Ureter (tissue), 1 donor: ENCODE measurements around the gene CPSF4L. TPM values are rescaled to one million over a fixed set of nuclear protein-coding genes. Genes with fewer than 3 reads are reported as not detected.
"Not testable (repeated sequence)": the region's sequence is repeated elsewhere in the genome, so short reads cannot be mapped to it uniquely, and the experiment has no call there.

Source experiments
- DNase-seq: peaks from one replicate; pipeline ENCODE4 v3.0.0-alpha.2; 2020; ENCODE audit warnings: low spot score
- total RNA-seq: library from RNA; stranded (reverse); gene quantifications from one replicate; pipeline ENCODE4 v1.2.4, GENCODE V29; 2023
- donor health status: DM: yes; HTN: yes; CAD: no.

The CPSF4L gene, protein sequence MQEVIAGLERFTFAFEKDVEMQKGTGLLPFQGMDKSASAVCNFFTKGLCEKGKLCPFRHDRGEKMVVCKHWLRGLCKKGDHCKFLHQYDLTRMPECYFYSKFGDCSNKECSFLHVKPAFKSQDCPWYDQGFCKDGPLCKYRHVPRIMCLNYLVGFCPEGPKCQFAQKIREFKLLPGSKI
- total RNA-seq = not detected

DNA sequence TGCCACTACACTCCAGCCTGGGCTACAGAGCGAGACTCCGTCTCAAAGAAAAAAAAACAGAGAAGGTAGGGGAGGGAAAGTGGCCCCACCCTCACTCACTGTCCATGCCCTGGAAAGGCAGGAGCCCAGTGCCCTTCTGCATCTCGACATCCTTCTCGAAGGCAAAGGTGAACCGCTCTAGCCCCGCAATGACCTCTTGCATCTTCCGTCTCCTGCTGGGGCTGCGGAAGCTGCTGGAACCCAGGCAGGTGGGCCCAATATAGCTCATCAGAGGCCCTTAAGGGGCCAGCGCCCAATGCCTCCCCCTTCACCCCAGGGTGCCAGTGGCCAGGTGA, at the start of gene CPSF4L:
TSS of gene CPSF4L (minus strand) at position 264 of the 335 bp plus-strand sequence. CDS start at position 202, 62 bp downstream.
- DNase-seq = no peak

DNA sequence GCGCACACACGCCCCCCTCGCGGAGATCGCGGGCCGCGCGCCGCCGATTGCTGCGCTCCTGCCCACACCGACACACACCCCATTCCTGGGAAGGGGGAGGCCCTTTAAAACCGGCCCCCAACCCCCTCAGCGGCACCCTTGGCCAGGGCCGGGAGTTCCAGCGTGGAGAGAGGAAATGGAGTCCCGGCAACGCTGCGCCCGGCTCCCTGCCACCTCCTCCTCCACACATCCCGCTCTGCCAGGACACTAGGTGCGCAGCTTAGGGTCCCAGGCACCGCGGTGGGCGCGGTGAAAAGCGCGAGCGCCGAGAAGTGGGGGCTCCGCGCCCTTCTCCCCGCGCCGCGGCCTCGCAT, 49.7 kb upstream of the CPSF4L start:
- peak; percentile 75 for DNase-seq

DNA sequence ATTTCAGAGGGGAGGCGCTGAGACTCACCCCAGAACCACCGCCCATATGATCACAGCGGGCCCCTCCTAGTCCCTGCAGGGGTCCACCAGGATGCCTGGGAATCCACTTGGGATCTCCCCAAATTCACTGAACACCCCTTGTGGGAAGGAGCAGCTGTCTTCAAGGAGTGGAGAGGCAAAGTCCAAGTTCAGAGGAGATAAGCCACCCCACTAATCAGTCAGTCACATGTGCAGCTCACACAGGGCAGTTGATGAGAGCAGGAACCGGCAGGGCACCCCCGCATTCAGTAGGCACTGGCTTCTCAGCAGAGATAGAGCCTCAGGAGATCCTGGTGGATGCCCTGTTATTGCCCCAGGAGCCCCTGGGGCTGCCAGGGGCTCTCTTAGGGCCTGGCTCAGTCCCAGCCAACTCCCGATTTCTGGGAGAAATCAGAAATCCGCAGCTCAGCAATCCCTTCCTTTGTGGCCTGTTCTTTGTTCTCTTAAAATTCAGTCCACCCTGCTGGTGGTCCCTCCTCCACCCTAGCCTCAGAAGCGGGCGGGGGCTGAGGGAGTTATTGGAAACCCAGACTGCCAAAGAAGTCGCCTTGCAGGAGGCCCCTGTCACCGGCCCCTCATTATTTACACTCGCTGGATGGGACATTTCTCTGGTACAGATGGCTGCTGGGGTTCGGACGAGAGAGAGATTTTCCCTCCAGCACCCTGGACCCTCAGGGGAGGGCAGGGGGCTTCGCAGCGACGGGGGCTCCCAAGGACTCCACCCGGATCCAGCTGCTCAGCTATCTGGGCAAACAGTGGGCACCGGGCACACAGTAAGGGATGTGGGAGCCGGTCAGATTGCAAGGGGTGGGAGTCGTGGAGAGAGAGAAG, 48.3 kb upstream of the CPSF4L start:
- no peak for DNase-seq

DNA sequence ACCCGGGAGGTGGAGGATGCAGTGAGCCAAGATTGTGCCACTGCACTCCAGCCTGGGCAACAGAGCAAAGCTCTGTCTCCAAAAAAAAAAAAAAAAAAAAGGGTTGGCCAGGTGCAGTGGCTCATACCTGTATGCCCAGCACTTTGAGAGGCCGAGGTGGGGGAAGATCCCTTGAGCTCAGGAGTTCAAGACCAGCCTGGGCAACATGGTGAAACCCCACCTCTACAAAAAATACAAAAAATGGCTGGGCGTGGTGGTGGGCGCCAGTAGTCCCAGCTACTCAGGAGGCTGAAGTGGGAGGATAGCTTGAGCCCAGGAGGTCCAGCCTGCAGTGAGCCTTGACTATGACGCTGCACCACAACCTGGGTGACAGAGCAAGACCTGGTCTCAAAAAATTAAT, 47.3 kb upstream of the CPSF4L start:
- DNase-seq = not testable (repeated sequence)

DNA sequence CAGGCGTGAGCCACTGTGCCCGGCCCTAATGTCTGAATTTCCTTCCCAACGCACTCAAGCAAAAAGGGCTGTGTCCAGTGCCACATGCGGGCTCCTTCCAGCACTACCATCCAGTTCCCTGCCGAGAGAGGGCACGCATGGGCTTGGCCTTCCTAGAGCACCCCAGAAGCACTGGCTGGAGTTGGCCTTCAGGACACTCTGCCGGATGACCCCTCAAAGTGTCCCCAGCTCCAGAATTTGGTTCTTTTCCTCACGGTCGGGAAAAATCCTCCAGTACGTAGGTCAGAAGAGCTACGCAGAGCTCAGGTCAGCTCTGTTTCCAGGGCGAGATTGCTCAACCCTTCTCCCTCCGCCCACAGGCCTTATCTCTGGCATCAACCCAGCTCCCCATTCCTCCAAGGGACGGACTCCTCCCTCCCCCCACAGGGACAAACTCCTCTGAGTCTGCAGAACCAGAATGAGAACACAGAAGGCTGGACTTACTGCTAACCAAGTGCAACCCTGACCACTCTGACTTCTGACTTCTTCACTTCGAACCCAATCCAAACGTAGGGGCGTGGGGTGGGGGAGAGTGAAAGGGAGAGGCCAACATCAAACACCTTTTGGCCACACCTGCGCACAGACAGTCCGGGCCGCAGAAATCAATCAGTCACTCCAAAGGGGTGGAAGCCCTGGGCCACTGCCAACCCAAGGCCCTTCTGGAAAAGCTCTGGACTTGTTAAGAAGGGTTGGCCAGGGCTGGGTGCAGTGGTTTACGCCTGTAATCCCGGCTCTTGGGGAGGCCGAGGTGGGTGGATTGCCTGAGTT, 46.5 kb upstream of the CPSF4L start:
- DNase-seq = peak; percentile 97

DNA sequence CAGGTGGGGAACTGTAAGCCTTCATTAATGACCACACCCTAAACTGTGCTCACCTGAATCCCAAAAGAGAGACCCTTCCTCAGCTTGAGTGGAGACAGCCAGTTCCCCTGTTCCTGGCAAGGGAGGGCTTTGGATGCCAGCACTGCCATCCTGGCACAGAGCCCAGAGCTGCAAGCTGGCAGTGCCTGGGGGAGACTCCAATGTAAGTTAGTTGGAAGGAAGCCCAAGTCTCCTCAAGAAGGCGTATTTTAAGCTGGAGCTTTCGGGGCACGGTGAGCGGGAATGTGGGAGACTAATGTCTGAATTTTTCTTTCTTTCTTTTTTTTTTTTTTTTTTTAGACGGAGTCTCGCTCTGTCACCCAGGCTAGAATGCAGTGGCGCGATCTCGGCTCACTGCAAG, 45.5 kb upstream of the CPSF4L start:
- no peak for DNase-seq

DNA sequence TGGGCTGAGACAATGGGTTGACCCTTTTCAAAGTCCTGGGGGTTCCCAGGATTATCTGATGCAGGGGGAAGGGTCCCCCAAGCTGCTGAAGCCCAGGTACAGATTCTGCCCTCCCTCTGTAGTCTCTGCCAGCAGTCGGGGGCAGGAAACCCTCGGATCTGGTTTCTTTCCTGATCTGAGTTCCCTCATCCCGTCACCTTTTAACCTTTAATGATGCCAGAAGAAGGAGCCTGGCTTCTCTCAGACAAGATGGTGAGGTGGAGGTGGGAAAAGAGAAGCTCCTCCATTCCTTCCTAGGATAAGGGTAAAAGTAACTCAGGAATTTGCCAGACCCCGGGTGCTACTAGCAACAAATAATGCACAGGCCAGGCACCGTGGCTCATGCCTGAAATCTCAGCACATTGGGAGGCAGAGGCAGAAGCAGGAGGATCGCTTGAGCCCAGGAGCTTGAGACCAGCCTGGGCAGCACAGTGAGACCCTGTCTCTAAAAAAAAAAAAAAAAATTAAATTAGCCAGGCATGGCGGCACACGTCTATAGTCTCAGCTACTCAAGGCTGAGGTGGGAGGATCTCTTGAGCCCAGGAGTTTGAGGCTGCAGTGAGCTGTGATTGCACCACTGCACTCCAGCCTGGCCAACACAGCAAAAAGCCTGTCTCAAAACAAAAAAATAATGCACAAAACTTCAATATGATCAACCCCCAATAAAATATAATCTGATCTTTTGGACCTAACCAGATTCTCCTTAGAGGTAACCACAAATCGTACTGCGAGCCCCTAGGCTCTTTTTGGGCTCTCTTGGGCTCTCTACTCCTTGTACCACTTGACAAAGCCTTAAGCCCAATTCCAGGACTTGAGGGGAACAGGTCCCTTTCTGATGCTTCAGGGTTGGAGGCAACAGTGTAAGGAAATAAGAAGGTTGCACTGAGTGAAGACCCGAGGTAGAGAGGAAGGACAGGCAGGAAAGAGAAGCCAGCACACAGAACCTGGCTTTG, 44.5 kb upstream of the CPSF4L start:
- no peak for DNase-seq

DNA sequence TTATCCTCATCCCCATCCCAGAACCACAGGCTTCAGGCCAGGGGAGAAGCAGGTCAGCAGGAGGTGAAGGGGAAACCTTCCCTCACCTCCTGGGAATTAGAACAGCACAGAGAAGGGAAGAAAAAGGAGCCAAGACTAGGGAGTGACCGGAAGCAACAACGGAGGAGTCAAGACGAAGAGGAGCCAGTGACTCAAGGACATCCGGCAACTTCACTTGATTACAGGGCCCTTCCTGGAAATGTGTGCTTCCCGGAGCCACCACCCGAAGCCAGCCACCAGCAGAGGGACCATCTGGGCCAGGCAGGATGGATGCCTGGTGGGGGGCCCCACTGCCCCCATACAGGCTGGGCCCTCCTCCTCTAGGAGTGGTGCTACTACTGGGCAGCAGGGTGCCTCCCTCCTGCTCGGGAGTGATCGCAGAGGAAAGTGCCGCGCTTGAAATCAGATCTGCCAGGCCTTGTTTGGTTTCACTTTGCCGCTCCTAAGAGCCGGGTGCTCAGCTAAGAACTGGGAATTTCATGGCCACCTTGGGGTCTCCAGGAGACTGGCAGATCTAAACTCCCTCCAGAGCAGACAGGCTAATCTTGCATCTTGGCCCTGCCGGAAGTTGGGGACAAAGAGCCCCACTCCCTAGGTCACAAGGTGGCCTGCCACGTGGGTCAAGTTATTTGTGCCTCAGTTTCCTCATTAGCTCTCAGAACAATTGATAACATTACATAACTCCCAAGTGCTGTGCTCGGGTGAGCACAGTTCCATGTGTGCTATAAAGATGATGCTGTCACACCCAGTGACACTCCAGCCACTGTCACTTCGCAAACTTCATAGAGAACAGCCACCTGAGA, 43.5 kb upstream of the CPSF4L start:
- peak; percentile 80 for DNase-seq

DNA sequence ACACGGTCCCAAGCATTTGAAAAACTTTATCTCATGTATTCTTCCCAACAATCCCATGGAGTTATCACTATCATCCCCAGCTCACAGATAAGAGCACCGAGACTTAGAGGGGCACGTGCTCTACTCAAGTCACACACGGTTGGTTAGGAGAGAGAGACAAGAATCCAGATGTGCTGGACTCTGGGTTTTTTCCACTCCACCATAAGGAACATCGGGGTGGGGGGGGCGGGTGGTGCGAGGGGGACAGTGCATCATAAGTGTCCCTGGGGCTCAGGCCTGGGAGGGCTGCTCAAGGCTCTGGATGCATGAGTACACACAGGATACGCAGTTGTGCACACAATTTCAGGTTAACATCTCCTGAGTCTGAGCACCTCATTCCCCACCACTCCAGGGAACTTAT, 42.8 kb upstream of the CPSF4L start:
- no peak for DNase-seq

DNA sequence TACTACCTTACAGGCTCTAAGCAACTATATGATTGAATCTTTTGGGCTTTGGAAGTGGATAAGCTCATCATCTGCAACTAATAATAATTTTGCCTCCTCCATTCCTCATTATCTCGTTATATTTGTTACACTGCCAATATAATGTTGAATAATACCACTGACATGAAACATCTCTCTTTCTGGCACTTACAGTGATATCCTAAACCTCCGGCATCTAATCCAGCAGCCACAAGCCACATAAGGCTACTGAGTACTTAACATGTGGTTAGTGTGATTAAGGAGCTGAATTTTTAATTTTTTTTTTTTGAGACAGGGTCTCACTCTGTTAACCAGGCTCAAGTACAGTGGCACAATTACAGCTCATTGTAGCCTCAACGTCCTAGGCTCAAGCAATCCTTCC, 40.5 kb upstream of the CPSF4L start:
- no peak for DNase-seq

DNA sequence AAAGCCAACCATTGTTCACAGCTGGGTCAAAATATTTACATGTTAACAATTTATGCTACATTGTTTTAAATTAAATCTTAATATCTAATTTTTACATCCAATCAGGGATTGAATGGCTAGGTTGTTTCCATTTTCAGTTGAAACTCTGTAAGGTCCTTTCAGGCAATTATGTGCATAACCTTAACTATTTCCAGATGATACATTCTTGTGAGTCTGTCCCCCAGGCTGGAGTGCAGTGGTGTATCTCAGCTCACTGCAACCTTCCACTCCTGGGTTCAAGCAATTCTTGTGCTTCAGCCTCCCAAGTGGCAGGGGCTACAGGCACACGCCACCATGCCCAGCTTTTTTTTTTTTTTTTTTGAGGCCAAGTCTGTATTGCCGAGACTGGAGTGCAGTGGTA, 39.7 kb upstream of the CPSF4L start:
- DNase-seq = no peak

DNA sequence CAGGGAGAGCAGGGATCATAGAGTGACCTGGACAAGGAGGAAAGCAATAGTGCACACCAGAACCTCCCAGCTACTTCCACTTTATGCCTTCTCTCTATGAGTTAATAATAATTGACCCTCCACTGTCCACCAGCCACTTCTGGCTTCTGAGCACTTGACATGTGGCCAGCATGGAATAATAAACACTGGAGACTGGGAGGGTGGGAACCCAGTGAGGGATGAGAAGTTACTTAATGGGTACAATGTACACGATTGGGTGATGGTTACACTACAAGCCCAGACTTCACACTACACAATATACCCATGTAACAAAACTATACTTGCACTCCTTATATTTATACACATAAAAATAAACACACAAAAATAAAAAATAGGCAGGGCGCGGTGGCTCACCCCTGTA, 38.7 kb upstream of the CPSF4L start:
- no peak for DNase-seq

DNA sequence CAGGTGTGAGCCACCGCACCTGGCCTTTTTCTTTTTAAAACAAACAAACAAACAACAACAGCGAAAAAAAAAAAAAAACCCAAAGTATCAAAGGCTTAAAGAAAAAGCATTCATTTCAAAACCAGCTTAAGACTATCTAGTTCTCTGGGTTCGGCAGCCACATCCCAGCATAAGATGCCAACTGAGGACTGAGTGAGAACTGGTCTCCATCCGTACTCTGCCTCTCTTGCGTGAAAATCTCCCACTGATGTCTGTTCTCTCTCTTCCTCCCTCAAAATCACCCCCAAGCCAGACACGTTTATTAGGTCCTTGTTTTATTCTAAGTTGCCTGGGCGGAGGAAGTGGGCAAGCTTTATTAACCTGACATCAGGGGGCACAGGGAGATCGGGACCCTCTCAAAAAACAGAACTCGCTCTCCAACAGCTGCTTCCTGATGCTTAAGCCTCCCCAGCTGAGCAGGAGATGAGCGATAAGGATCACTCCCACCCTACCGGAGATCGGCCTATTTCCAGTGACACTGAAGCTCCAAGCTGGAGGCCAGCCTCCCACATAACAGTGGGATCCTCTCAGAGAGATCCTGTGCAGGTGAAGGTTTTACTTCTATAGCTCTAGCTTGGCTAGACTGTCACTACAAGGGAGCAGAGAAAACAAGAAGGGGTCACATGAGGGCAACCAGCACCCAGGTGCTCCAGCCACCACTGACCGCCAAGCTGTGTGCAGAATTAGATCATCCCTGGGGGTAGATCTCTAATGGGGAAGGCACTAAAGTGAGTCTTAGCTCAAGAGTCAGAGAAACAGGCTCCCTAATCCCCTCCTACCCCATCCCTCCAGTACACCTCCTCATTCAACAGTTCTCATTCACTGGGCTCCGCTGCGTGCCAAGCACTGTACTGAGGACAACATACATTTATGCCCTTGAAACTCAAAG, 36.5 kb upstream of the CPSF4L start:
- no peak for DNase-seq

DNA sequence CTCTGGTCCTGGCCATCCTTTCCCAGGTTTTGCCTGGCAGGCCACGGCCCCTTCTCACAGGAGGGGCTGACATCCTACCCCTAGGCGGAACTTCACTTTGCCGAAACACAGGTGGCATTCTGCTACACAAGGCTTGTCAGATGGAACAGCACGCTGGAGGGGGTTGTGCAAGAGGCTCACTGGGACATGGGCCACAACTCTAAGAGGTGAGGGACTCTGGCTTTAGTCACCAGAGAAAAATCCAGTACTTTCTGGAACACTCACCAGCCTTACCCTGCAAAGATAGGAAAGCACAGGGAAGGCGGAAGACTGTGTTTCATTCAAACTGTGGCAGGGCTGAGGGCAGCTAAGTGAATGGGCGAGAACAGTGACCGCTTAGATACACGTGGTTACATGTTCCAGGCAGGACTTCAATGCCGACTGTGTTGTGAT, 31.8 kb upstream of the CPSF4L start:
- DNase-seq = peak; percentile 89

DNA sequence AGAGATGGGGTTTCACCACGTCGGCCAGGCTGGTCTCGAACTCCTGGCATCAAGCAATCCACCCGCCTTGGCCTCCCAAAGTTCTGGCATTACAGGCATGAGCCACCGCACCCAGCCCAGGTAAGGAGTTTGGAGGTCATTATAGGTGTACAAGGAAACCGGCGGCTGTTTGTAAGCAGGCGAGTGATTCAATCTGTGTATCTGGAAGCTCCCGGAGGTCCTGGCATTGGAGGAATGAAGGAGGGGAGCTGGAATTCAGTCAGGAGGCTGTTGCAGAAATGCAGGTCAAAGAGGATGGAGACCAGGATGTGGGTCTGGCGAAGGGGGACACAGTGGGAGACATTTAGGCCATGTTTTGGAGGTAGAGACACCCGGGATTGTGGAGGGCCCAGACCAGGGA, 31.4 kb upstream of the CPSF4L start:
- peak; percentile 68 for DNase-seq

DNA sequence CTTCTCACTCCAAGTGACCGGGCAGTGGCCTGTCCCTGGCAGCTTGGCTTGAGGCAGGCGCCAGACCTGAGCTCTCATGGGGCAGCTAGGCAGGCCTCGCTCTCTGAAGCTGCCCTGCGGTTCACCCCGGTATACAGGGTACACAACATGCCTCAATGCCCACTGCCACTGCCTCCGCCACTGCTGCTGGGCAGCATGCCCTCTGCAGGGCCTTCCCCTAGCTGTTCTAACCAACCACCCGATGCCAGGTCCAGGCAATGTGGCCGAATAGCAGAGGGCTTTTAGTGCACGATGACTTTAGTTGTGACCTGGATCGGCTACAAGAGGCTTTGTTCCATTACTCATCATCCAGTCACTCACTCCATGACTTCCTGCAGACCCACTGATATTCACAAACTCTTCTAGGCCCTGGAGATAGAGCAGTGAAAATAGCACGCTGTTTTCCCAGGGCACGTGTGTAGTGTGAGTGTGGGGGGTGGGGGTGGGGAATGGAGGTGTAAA, 30.4 kb upstream of the CPSF4L start:
- DNase-seq = no peak

DNA sequence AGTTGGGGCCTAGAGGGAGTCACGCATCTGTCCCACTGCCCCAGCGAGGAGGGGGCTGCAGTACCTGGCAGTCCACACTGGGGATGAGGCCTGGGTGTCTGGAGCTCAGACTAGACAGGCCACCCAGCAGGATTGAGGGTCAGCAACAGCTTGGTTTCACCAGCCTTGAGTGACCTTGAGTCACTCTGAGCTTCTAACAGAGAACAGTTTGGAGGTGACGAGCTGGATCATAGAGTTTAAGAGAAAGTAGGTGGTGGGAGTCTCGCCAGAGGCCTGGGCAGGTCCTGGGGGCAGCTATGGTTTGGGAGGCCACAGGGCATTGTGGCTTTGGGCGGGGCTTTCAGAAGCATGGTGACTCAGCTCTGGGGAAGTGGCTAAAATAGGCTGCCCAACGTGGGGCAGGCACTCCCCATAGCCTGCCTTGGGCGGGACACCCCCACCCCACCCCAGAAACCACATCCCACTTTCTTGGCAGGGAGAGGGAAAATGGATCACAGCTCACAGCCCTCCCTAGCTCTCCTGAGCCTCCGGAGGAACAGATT, 29.7 kb upstream of the CPSF4L start:
- DNase-seq = peak; percentile 84

DNA sequence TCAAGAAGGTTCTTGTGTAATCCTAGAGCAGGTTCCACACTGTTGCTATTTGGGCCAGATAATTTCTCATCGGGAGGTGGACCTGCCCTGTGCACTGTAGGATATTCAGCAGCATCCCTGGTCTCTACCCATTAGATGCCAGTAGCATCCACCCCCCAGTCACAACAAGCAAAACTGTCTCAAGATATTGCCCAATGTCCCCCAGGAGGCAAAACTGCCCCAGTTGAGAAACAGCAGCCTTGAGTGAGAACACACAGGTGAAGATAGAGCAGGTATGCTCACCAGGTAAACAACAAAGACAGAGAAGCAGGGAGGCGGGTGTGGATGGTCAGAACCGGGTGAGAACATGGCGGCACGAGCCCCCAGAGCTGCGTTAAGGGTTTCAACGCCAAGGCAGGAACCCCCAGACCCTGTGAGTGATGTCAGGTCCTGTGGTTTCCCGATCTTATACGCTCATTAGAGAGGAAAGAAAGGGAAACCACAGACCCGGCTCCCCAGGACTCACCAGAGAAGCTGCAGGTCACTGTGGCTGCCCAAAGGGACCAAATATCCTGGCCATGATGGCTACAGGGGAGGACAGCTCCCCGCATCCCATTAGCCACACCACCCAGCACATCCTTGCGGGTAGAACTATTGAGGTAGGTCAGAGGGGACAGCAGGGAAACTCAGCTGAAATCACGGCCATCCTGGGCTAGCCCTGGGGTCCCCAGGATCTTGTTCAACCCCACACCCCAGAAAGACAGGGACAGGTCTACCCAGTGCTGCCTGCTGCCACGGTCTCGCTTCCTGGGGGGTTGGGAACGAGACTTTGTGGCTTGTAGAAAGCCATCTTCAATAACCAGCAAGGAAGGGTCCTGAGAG, 28.9 kb upstream of the CPSF4L start:
- DNase-seq = no peak
